HTR-8/SVneo (cell line): ENCODE measurements around the gene ALPL.

Source experiments
- DNase-seq: peaks from one replicate; pipeline ENCODE4 v3.0.0; 2011; ENCODE audit warnings: low spot score, mixed read lengths; ENCODE audit not compliant: insufficient read length
- FAIRE-seq: peaks from 2 replicates; lab custom pipeline; 2011; peaks lifted over from hg19 to GRCh38; lab: Jason Lieb, UNC

Gene ALPL

DNA sequence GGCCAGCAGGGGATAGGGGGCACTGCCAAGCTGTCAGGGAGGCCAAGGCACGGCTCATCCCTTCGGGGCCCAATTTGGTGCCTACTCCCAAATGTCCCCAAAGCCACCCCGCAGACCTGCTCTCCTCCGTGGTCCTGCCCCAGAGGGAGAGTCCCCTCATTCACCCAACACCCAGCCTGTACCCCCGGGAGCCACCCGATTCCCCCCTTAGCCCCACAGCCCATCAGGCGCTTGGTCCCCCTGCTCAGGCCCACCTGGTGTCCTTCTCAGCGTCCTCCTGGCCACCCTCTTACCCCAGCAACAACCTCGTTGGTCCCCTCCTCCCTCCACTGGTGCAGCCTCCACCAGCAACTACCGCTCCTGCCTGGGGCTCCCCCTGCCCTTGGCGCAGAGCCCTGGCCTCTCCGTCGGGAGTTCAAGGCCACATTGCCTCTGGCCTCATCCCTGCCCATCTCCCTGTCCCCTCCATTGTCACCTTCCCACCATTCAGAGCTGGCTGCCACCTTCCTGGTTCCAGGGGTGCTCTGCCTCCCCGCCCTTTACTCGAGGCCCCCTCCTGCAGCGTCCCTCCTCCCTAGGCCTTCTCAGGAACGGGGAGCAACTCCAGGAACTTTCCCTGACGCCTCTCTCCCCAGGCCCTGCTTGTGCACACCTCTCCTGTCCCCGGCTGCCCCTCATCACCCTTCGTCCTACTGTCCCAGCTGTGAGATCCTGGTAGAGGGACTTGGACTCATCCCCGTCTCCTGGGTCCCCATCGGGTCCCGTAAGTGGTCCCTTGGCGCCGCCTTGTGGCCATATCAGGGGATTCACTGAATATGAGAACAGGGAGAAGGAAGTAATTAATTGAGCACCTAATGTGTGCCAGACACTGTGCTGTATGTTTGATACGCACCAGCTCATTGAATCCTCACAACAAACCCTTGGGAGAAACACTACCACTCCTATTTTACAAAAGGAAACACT is 86.0 kb downstream of the ALPL start:
- DNase-seq (peak; percentile 60), FAIRE-seq (no peak)

DNA sequence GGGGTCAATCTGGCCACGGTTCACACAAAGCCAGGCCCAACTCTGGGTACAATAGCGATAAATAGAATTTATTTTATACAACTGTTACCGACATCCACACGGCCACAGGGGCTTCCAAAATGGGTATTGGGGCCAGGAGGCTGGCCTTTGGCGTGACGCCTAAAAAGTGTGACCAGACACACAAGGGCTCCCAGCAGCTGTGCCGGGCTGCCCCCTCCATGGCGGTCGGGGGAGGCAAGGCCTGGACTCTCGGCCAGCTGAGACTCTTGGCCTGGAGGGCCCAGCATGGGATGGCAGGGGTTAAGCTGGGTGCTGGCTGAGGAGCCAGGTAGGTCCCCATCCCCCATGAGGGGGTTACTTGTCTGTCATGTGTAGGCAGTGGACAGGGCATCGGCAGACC is 87.0 kb downstream of the ALPL start:
- FAIRE-seq (no peak), DNase-seq (no peak)

- FAIRE-seq (no peak), DNase-seq (no peak)
Measured at GRCh38 chr1:21596628-21597027, 87.4 kb downstream of the ALPL start.

GRCh38 chr1:21597753-21598152 is 88.5 kb downstream of the ALPL start:
- DNase-seq (no peak), FAIRE-seq (no peak)

GRCh38 chr1:21598417-21598816 is 89.2 kb downstream of the ALPL start:
- FAIRE-seq (no peak), DNase-seq (no peak)

GRCh38 chr1:21598904-21599303 is 89.7 kb downstream of the ALPL start:
- DNase-seq (no peak), FAIRE-seq (no peak)

DNA sequence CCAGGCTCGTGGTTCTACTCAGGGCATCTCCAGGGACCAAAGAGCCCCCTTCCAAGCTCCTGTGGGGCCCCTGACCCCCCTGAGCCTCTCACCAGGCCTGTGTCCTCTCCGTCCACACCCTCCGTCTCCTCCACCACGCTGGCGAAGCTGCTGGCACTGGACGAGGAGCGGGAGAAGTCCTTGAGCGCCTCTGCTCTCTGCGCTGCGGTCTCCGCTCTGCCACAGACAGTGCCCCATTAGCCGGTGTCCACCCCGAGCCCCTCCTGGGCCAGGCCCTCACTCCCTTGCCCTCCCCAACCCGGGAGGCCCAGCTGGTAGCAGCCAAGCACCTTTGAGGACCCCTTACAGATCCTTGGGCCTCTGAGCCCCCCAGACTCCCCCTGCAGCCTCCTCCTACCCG is 90.2 kb downstream of the ALPL start:
- no peak for DNase-seq
- no peak for FAIRE-seq

DNA sequence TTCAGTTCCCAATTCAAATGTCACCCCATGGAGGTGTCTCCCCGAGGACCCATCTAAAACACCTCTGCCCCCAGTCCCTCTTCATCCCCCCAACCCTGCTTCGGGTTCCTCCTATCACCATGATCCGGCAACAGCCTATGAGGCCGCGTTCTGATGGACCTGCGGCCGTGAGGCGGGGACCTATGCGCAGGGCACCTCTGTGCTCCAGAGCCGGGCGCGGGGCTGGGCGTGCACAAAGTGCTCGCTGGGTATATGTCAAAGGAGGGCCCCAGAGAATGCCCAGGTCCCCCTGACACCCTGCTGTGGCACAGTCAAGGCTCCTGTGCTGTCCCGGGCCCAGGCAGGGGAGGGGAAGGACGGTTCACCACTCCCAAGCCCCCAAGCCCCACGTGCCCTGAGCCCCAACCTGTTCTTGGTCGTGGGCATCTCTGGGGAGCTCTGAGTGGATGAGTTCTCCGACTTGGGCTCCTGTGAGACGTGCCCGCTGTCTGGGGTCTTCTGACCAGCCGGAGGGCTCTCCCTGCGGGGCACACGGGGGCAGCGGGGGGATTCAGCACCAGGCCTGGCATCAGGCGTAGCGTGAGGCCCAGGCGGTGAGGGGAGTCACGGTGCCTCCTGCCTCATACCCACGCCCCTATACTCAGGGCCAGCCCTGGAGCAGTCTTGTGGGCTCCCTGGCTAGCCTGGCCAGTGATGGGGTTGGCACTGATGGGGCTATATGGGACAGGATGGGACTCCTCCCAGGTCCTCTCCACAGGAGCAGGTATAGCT is 92.2 kb downstream of the ALPL start:
- no peak for DNase-seq
- no peak for FAIRE-seq

DNA sequence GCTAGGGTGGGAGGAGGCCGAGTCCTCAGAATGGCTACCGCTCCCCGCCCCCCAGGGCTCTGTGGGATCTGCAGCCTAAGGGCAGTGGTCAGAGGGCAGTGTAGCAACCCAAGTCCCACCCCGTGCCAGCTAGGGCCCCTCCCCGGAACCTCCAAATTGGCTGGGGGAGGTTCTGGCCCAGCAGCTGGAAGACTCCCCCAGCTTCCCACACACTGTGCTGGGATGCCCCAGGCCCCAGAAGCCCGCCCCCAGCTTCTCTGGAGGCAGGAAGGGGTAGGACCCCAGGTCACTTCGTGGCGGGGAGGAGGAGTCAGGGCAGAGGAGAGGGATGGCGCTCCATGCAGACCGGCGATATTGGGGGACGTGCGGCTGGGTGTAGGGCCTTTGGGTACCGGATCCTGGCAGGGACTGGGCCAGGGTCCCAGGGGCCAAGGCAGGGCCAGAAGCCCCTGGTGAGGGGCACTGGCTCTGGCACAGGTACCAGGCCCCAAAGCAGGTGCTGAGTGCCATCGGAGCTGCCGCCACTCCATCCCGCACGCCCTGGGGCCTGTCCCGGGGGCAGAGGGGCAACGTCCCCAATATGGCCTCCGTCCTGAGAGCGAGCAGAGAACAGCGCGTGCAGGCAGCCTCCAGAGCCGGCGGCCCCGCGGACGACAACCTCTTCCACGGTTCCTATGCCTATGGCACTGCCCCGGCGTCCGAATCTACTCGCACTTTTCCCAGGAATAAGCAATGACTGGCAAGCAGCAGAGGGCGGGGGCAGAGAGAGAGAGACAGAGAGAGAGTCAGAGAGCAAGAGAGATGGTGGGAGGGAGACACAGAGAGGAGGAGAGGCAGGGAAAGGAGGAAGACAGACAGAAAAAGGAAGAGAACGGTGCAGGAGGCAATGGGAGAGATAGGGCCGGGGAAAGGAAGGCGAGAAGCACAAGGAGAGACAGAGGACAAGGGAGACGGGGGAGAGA is 94.2 kb downstream of the ALPL start:
- DNase-seq (no peak), FAIRE-seq (no peak)

DNA sequence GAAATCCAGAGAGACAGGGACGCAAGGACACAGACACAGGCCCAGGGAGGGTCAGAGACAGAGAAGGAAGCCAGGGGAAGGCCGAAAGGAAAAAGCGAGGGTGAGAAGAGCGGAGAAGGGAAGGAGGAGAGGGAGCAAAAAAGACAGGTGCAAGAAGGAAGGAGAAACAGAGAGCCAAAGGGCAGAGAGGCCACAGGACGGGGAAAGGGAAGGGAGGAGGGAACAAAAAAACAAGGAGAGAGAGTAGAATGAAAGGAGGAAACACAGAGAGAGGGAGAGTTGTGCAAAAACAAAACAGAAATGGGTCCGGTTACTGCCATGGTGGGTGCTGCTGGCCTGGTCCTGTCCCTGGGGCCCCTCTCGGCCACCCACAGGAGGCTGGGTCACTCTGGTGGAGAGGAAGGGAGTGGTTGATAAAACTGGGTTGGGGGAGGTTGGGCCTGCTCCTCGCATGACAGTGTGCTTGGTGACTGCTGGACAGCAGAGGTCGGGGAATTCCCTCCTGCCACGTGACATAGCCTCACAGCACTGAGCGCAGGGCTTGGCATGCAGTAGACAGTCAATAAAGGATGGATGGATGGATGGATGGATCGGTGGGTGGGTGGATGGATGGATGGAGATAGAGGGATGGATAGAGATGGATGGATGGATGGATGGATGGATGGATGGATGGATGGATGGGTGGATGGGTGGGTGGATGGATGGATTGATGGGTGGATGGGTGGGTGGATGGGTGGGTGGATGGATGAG is 95.2 kb downstream of the ALPL start:
- FAIRE-seq (no peak), DNase-seq (no peak)

- DNase-seq (no peak), FAIRE-seq (no peak)
Measured at GRCh38 chr1:21605012-21605715, 95.9 kb downstream of the ALPL start.

GRCh38 chr1:21605964-21606705 is 96.9 kb downstream of the ALPL start:
- no peak for FAIRE-seq
- no peak for DNase-seq

DNA sequence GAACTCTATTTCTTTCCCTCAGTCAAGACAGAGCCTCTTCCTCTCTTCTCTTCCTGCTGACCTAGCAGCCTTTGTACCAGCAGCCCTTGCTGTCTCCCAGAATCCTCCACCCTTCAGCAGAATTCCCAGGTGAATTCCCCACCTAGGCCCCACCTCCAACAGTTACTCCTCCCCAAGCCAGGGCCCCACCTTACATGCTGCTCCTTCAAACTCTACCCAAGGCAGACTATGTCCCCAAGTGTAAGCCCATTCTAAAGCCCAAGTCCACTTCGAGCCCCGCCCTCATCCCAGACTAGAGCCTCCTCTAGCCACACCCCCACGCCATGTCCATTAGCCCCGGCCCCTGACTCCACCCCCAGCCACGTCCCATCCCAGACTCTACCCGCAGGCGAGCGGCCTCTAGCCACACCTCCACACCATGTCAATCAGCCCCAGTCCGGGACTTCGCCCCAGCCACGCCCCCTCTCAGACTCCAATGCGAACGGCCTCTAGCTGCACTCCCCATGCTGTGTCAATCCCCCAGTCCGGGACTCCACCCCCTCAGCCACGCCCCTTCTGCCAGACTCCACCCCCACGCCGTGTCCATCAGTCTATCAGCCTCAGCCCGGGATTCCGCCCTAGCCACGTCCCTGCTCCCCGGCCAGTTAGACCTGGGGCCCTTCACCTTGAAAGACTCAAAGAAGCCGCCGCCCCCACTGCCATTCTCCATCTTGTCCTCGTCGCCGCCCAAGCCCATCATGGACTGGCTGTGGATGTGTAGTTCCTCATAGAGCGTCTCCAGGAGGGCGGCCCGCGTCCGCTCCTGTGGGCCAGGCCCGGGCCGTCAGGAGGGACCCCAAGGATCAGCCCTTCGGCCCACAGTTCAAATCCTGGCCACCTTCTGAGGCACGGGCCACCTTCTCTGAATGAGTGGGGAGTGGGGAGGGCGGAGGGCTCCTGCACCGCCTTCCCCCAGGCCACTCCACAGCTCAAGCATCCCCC is 98.6 kb downstream of the ALPL start:
- FAIRE-seq = no peak
- no peak for DNase-seq

GRCh38 chr1:21608798-21609197 is 99.6 kb downstream of the ALPL start:
- DNase-seq (no peak), FAIRE-seq (no peak)

DNA sequence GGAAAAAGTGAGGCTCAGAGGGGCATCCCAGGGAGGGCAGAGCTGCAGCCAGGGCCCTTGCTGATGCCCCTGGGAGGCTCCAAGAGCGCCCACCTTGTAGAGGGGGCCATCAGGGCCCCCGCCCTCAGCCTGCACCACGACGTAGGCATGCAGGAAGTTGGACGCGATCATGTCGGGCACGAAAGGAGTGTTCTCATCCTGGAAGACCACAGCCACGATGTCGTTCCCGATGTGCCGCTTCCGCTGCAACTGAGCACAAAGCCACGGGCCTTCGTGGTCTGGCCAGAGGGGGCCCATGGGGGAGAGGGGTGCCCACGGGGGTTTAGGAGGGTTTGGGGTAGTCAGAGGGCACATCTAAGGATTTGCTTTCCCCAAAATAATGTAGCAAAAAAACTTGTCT is 100.8 kb downstream of the ALPL start:
- FAIRE-seq = no peak
- DNase-seq = no peak

DNA sequence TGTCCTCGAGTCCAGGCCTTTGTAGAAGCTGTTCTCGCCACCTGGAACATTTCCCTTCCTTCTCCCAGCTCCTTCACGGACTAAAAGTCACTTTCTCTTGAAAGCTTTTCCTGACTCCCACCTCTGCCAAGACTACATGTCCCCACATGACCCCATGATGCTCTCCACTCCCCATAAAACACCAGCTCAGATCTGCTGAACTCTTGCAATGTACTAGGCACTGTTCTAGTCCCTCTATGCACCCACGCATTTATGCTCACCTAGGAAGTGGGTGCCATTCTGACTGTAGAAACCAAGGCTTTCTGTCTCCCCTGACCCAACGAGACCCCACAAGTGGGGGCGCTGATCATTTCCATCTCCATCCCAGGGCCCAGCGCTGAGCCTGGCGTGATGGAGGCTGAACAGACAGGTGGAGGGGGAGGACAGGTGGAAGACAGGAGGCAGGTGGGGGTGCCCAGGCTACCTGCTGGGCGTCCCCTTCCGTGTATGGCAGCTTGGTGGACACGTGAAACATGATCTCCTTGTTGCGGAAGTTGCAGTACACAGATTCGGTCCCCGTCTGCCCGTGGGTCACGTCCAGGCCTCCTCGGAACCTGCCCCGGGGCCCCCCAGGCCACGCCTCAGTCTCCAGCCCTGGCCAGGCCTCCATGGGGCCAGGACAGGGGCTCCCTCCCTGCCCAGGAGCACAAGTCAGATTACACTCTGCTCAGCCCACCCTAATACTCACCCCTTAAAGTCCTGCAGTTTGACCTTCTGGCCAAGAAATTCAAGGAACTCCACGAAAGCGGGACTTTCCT is 102.0 kb downstream of the ALPL start:
- FAIRE-seq = no peak
- DNase-seq = no peak
